Mammary epithelial cell (primary cell): ENCODE measurements around the gene SPA17.

Experiments used
- CTCF ChIP-seq, 2 donors: IDR thresholded peaks in 1 of 2; conservative IDR thresholded peaks in 1 of 2; 2 replicates each; pipeline ENCODE4 v1.5.1; 2011 to 2012; ENCODE audit warnings: inconsistent platforms in 2 of 2, low read length in 2 of 2, mild to moderate bottlenecking in 2 of 2, control low read depth in 1 of 2, low read depth in 1 of 2; ENCODE audit not compliant: insufficient read depth in 1 of 2; ENCODE audit errors: extremely low read depth in 1 of 2
- EZH2 ChIP-seq: IDR thresholded peaks from 2 replicates; pipeline ENCODE4 v1.6.1; 2012; ENCODE audit warnings: low read length, inconsistent platforms, borderline replicate concordance

GRCh38 chr11:124639186-124639585 lies 34.5 kb upstream of the SPA17 start:
- TF ChIP-seq CTCF (conservative IDR thresholded peaks at IDR 0.05 in 1 of 2, IDR thresholded peaks at IDR 0.05 in 1 of 2; ENCODE audit: extremely low read depth in 1 of 2, insufficient read depth in 1 of 2, low read depth in 1 of 2, low read length in 2 of 2) (no peak), EZH2 (no peak)
